Measurements from ENCODE around the gene RHO. TPM values are rescaled to one million over a fixed set of nuclear protein-coding genes. Genes with fewer than 3 reads are reported as not detected.
"Not testable (repeated sequence)": the region's sequence is repeated elsewhere in the genome, so short reads cannot be mapped to it uniquely, and the experiment has no call there.

The RHO gene
- under 1 TPM in 1 of 3 donors, not detected in 2; 0.15 TPM for total RNA-seq

- no peak for DNase-seq (ENCODE audit: low spot score in 2 of 2)
- TF ChIP-seq POLR2AphosphoS5 (IDR thresholded peaks at IDR 0.05) (no peak), CTCF (IDR thresholded peaks at IDR 0.05) (no peak), POLR2A (IDR thresholded peaks at IDR 0.05) (no peak)
- no peak within 1 kb of the TSS for H3K4me3 ChIP-seq
- no peaks in the 10 kb centered on the region for H3K4me1 ChIP-seq
- no peak within 1 kb of the TSS for H3K27ac ChIP-seq
- H3K36me3 ChIP-seq: no peaks in the 10 kb centered on the region
- intact Hi-C loops (cut with DNase I; ENCODE audit: low total_unique reads): no loop called here
- H3K9me3 ChIP-seq: no peaks in the 10 kb centered on the region
- H3K27me3 ChIP-seq: no peaks in the 10 kb centered on the region
Measured at GRCh38 chr3:129528589-129529100, at the start of gene RHO. RHO (plus strand) TSS chr3:129528639; CDS start chr3:129528734, 95 bp downstream.

- H3K4me3 ChIP-seq; H3K27me3 ChIP-seq; DNase-seq (ENCODE audit: low spot score in 2 of 2); H3K36me3 ChIP-seq; intact Hi-C loops (cut with DNase I; ENCODE audit: low total_unique reads); H3K9me3 ChIP-seq: not testable (repeated sequence)
- Histone ChIP-seq H3K27ac (peak overlapping the region; percentile 71 to 77), H3K4me1 (peaks cover 12 to 18% of the 10 kb centered on the region in 2 donors)
Measured at GRCh38 chr3:129481225-129481765, 47.1 kb upstream of the RHO start.

GRCh38 chr3:129481766-129482332 is 46.6 kb upstream of the RHO start:
- Histone ChIP-seq H3K4me3 (no peak overlapping the region), H3K27me3 (no peaks in the 10 kb centered on the region), H3K9me3 (no peaks in the 10 kb centered on the region), H3K27ac (peak overlapping the region; percentile 71 to 77), H3K4me1 (peaks cover 17 to 24% of the 10 kb centered on the region in 2 donors), H3K36me3 (no peaks in the 10 kb centered on the region)
- peak; percentile 73 to 80 for DNase-seq (ENCODE audit: low spot score in 2 of 2)
- TF ChIP-seq POLR2AphosphoS5 (IDR thresholded peaks at IDR 0.05) (peak in 2 of 3 donors; percentile 15 to 34), CTCF (IDR thresholded peaks at IDR 0.05) (no peak), POLR2A (IDR thresholded peaks at IDR 0.05) (no peak)
- intact Hi-C loops (cut with DNase I; ENCODE audit: low total_unique reads): no loop called here

GRCh38 chr3:129482721-129483120 is 45.7 kb upstream of the RHO start:
- intact Hi-C loops (cut with DNase I; ENCODE audit: low total_unique reads): no loop called here
- H3K36me3 ChIP-seq: no peaks in the 10 kb centered on the region
- H3K4me3 ChIP-seq: no peak overlapping the region
- no peaks in the 10 kb centered on the region for H3K9me3 ChIP-seq
- H3K27ac ChIP-seq: peak overlapping the region; percentile 71 to 77
- H3K27me3 ChIP-seq: no peaks in the 10 kb centered on the region
- H3K4me1 ChIP-seq: peaks cover 26 to 33% of the 10 kb centered on the region in 2 donors
- no peak for TF ChIP-seq POLR2AphosphoS5 (IDR thresholded peaks at IDR 0.05)
- TF ChIP-seq CTCF (IDR thresholded peaks at IDR 0.05): no peak
- no peak for TF ChIP-seq POLR2A (IDR thresholded peaks at IDR 0.05)
- no peak for DNase-seq (ENCODE audit: low spot score in 2 of 2)

- Histone ChIP-seq H3K4me1 (peaks cover 29 to 34% of the 10 kb centered on the region in 2 donors), H3K27me3 (no peaks in the 10 kb centered on the region), H3K4me3 (no peak overlapping the region), H3K36me3 (no peaks in the 10 kb centered on the region), H3K27ac (peak overlapping the region in 1 of 2 donors; percentile 77), H3K9me3 (no peaks in the 10 kb centered on the region)
- no peak for TF ChIP-seq POLR2A (IDR thresholded peaks at IDR 0.05)
- no peak for TF ChIP-seq CTCF (IDR thresholded peaks at IDR 0.05)
- no peak for TF ChIP-seq POLR2AphosphoS5 (IDR thresholded peaks at IDR 0.05)
- no peak for DNase-seq (ENCODE audit: low spot score in 2 of 2)
- intact Hi-C loops (cut with DNase I; ENCODE audit: low total_unique reads): no loop called here
Measured at GRCh38 chr3:129483870-129484269, 44.6 kb upstream of the RHO start.

GRCh38 chr3:129485146-129485545 is 43.3 kb upstream of the RHO start:
- peak overlapping the region; percentile 93 to 99 for H3K27ac ChIP-seq
- H3K9me3 ChIP-seq; DNase-seq (ENCODE audit: low spot score in 2 of 2); intact Hi-C loops (cut with DNase I; ENCODE audit: low total_unique reads); H3K36me3 ChIP-seq; H3K27me3 ChIP-seq: not testable (repeated sequence)
- H3K4me1 ChIP-seq: peaks cover 29 to 34% of the 10 kb centered on the region in 2 donors
- peak overlapping the region in 1 of 3 donors; percentile 55 for H3K4me3 ChIP-seq
